ENCODE results near the gene DNAH5.
"Not testable (repeated sequence)": the region's sequence is repeated elsewhere in the genome, so short reads cannot be mapped to it uniquely, and the experiment has no call there.

GRCh38 chr5:13984888-13985287 lies 40.4 kb upstream of the DNAH5 start:
- TF ChIP-seq CTCF (IDR thresholded peaks at IDR 0.05); POLR2A (IDR thresholded peaks at IDR 0.05; ENCODE audit: low read depth); EP300 (IDR thresholded peaks at IDR 0.05); POLR2AphosphoS5 (IDR thresholded peaks at IDR 0.05): not testable (repeated sequence)

Measured in esophagus muscularis mucosa (tissue), 4 donors.